ENCODE measurements around the gene AICDA.
A peak's percentile ranks its signal among the peaks of the same experiment; 100 is the strongest.
"Not testable (repeated sequence)": the region's sequence is repeated elsewhere in the genome, so short reads cannot be mapped to it uniquely, and the experiment has no call there.

Gene AICDA

GRCh38 chr12:8612629-8613028 lies at the start of gene AICDA:
Gene AICDA, minus strand, starts transcription at chr12:8612859. Its CDS starts 92 bp downstream, at chr12:8612767.
- DNase-seq (ENCODE audit: low read depth) = no peak

GRCh38 chr12:8661751-8662150 lies 49.1 kb upstream of the AICDA start:
- DNase-seq (ENCODE audit: low read depth) = no peak

GRCh38 chr12:8661016-8661415 lies 48.4 kb upstream of the AICDA start:
- DNase-seq (ENCODE audit: low read depth) = no peak

- no peak for DNase-seq (ENCODE audit: low read depth)
These were observed 45.7 kb upstream of the AICDA start for GRCh38 chr12:8658346-8658745.

GRCh38 chr12:8655421-8655820 lies 42.8 kb upstream of the AICDA start:
- DNase-seq (ENCODE audit: low read depth) = no peak

GRCh38 chr12:8648576-8649205 lies 36.0 kb upstream of the AICDA start:
- DNase-seq (ENCODE audit: low read depth) = peak; percentile 52

- DNase-seq (ENCODE audit: low read depth) = no peak
These were observed 35.3 kb upstream of the AICDA start for GRCh38 chr12:8647968-8648367.

- peak; percentile 33 for DNase-seq (ENCODE audit: low read depth)
These were observed 31.9 kb upstream of the AICDA start for GRCh38 chr12:8644345-8645248.

- DNase-seq (ENCODE audit: low read depth) = no peak
These were observed 30.1 kb upstream of the AICDA start for GRCh38 chr12:8642775-8643174.

- DNase-seq (ENCODE audit: low read depth) = no peak
These were observed 27.3 kb upstream of the AICDA start for GRCh38 chr12:8639936-8640335.

- DNase-seq (ENCODE audit: low read depth) = no peak
These were observed 26.3 kb upstream of the AICDA start for GRCh38 chr12:8638951-8639350.

- DNase-seq (ENCODE audit: low read depth) = no peak
These were observed 25.0 kb upstream of the AICDA start for GRCh38 chr12:8637666-8638065.

GRCh38 chr12:8637244-8637643 lies 24.6 kb upstream of the AICDA start:
- DNase-seq (ENCODE audit: low read depth) = no peak

GRCh38 chr12:8636581-8636980 lies 23.9 kb upstream of the AICDA start:
- DNase-seq (ENCODE audit: low read depth) = no peak

- DNase-seq (ENCODE audit: low read depth) = not testable (repeated sequence)
These were observed 23.3 kb upstream of the AICDA start for GRCh38 chr12:8636007-8636346.

- not testable (repeated sequence) for DNase-seq (ENCODE audit: low read depth)
These were observed 22.8 kb upstream of the AICDA start for GRCh38 chr12:8635342-8636006.

- DNase-seq (ENCODE audit: low read depth) = no peak
These were observed 17.5 kb upstream of the AICDA start for GRCh38 chr12:8630131-8630530.

GRCh38 chr12:8629486-8630033 lies 16.9 kb upstream of the AICDA start:
- no peak for DNase-seq (ENCODE audit: low read depth)

- DNase-seq (ENCODE audit: low read depth) = no peak
These were observed 16.1 kb upstream of the AICDA start for GRCh38 chr12:8628731-8629130.

- DNase-seq (ENCODE audit: low read depth) = not testable (repeated sequence)
These were observed 12.1 kb upstream of the AICDA start for GRCh38 chr12:8624750-8625149.

- DNase-seq (ENCODE audit: low read depth) = no peak
These were observed 10.0 kb upstream of the AICDA start for GRCh38 chr12:8622646-8623045.

- DNase-seq (ENCODE audit: low read depth) = no peak
These were observed 2.5 kb upstream of the AICDA start for GRCh38 chr12:8615206-8615605.

- not testable (repeated sequence) for DNase-seq (ENCODE audit: low read depth)
These were observed 1.2 kb upstream of the AICDA start for GRCh38 chr12:8613881-8614280.
